ENCODE results near the gene SLC9A8. TPM values are rescaled to one million over a fixed set of nuclear protein-coding genes. Genes with fewer than 3 reads are reported as not detected.
A peak's percentile ranks its signal among the peaks of the same experiment; 100 is the strongest.

The SLC9A8 gene
- total and polyA plus RNA-seq, 9 of the 15 experiments (the other 6 are each of a cell fraction or from before 2014, with no cell fraction given): 0.56 to 9.7 (median 5.0) TPM

DNA sequence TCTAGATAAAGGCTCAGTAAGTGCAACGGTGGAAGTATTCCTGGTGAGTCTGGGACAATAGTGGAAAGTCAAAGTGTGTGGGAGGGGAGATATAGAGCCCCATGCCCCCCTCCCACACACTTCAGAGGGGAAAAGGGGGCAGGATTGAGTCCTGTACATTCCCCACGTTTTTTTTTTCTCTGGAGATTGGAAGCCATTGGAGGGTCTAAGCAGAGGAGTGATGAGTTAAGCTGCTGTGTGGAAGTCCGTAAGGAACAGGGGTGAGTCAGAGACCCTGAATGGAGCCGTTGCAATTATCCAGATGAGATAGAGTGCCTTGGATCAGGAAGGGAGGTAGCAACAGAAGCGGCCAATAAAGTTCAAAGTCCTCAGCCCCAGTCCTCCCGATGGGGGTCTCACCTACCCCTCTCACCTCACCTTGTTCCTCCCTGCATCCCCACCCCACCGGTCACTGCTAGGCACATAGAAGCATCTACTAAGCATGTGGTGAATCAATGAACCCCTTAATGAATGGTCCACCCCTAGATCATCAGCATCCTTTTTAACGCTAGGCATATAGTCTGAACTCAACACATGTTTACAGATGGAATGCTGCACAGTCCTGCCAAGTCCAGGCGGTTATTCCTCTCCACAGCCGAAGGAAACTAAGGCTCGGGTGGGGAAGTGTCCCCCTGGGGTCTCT lies 662 bp upstream of the SLC9A8 start (continued):
- TF ChIP-seq, protein P1, sequence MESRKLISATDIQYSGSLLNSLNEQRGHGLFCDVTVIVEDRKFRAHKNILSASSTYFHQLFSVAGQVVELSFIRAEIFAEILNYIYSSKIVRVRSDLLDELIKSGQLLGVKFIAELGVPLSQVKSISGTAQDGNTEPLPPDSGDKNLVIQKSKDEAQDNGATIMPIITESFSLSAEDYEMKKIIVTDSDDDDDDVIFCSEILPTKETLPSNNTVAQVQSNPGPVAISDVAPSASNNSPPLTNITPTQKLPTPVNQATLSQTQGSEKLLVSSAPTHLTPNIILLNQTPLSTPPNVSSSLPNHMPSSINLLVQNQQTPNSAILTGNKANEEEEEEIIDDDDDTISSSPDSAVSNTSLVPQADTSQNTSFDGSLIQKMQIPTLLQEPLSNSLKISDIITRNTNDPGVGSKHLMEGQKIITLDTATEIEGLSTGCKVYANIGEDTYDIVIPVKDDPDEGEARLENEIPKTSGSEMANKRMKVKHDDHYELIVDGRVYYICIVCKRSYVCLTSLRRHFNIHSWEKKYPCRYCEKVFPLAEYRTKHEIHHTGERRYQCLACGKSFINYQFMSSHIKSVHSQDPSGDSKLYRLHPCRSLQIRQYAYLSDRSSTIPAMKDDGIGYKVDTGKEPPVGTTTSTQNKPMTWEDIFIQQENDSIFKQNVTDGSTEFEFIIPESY (CRISPR knock-in tag; IDR thresholded peaks at IDR 0.05): no peak
- TF ChIP-seq GABPB1 (CRISPR knock-in tag; IDR thresholded peaks at IDR 0.05): no peak
- no peak for TF ChIP-seq SRF (CRISPR knock-in tag; IDR thresholded peaks at IDR 0.05)
- TF ChIP-seq ZKSCAN1 (IDR thresholded peaks at IDR 0.05; ENCODE audit: low read depth, low read length): no peak
- no peak for TF ChIP-seq DPF2 (IDR thresholded peaks at IDR 0.05)
- TF ChIP-seq ZNF507 (tag; conservative IDR thresholded peaks at IDR 0.05): no peak
- peak; percentile 49; the same call in 1 of the 2 replicates for TF ChIP-seq MTA1 (IDR thresholded peaks at IDR 0.05; ENCODE audit: borderline replicate concordance)
- TF ChIP-seq NUFIP1 (IDR thresholded peaks at IDR 0.05; ENCODE audit: partially characterized antibody): no peak
- TF ChIP-seq MIER1 (IDR thresholded peaks at IDR 0.05; ENCODE audit: low read depth): peak; percentile 49; the same call in 1 of the 2 replicates
- no peak for TF ChIP-seq C11orf30 (IDR thresholded peaks at IDR 0.05; ENCODE audit: low read depth)
- no peak for TF ChIP-seq ZNF124 (CRISPR knock-in tag; IDR thresholded peaks at IDR 0.05)
- TF ChIP-seq CCAR2 (IDR thresholded peaks at IDR 0.05; ENCODE audit: low read depth, low read length): no peak
- no peak for TF ChIP-seq NFXL1 (CRISPR knock-in tag; IDR thresholded peaks at IDR 0.05)
- TF ChIP-seq, protein P2, sequence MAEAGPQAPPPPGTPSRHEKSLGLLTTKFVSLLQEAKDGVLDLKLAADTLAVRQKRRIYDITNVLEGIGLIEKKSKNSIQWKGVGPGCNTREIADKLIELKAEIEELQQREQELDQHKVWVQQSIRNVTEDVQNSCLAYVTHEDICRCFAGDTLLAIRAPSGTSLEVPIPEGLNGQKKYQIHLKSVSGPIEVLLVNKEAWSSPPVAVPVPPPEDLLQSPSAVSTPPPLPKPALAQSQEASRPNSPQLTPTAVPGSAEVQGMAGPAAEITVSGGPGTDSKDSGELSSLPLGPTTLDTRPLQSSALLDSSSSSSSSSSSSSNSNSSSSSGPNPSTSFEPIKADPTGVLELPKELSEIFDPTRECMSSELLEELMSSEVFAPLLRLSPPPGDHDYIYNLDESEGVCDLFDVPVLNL (CRISPR knock-in tag; IDR thresholded peaks at IDR 0.05; ENCODE audit: low read depth): no peak
- TF ChIP-seq MAFK (IDR thresholded peaks at IDR 0.05; ENCODE audit: low read length): no peak
- TF ChIP-seq, protein P3, sequence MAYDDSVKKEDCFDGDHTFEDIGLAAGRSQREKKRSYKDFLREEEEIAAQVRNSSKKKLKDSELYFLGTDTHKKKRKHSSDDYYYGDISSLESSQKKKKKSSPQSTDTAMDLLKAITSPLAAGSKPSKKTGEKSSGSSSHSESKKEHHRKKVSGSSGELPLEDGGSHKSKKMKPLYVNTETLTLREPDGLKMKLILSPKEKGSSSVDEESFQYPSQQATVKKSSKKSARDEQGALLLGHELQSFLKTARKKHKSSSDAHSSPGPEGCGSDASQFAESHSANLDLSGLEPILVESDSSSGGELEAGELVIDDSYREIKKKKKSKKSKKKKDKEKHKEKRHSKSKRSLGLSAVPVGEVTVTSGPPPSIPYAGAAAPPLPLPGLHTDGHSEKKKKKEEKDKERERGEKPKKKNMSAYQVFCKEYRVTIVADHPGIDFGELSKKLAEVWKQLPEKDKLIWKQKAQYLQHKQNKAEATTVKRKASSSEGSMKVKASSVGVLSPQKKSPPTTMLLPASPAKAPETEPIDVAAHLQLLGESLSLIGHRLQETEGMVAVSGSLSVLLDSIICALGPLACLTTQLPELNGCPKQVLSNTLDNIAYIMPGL (CRISPR knock-in tag; IDR thresholded peaks at IDR 0.05): no peak
- TF ChIP-seq, protein P4, sequence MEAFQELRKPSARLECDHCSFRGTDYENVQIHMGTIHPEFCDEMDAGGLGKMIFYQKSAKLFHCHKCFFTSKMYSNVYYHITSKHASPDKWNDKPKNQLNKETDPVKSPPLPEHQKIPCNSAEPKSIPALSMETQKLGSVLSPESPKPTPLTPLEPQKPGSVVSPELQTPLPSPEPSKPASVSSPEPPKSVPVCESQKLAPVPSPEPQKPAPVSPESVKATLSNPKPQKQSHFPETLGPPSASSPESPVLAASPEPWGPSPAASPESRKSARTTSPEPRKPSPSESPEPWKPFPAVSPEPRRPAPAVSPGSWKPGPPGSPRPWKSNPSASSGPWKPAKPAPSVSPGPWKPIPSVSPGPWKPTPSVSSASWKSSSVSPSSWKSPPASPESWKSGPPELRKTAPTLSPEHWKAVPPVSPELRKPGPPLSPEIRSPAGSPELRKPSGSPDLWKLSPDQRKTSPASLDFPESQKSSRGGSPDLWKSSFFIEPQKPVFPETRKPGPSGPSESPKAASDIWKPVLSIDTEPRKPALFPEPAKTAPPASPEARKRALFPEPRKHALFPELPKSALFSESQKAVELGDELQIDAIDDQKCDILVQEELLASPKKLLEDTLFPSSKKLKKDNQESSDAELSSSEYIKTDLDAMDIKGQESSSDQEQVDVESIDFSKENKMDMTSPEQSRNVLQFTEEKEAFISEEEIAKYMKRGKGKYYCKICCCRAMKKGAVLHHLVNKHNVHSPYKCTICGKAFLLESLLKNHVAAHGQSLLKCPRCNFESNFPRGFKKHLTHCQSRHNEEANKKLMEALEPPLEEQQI (IDR thresholded peaks at IDR 0.05): no peak
- no peak for TF ChIP-seq MECOM (CRISPR knock-in tag; IDR thresholded peaks at IDR 0.05)
- no peak for TF ChIP-seq ZFP30 (CRISPR knock-in tag; IDR thresholded peaks at IDR 0.05; ENCODE audit: borderline replicate concordance)
- TF ChIP-seq, protein P5, sequence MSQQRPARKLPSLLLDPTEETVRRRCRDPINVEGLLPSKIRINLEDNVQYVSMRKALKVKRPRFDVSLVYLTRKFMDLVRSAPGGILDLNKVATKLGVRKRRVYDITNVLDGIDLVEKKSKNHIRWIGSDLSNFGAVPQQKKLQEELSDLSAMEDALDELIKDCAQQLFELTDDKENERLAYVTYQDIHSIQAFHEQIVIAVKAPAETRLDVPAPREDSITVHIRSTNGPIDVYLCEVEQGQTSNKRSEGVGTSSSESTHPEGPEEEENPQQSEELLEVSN (IDR thresholded peaks at IDR 0.05; ENCODE audit: borderline replicate concordance in 1 of 2, extremely low read depth in 1 of 2, insufficient read depth in 1 of 2, insufficient read length in 1 of 2, low read depth in 1 of 2, low read length in 1 of 2, poor library complexity in 1 of 2, severe bottlenecking in 1 of 2): no peak

Measured in K562 (cell line).